Glomerular visceral epithelial cell (primary cell): ENCODE results near the gene ABCA4.
"Not testable (repeated sequence)": the region's sequence is repeated elsewhere in the genome, so short reads cannot be mapped to it uniquely, and the experiment has no call there.

Experiments
- DNase-seq: peaks from one replicate; pipeline ENCODE4 v3.0.0-alpha.2; 2016; ENCODE audit errors: extremely low spot score

The ABCA4 gene

GRCh38 chr1:94004924-94005323 lies 116.0 kb downstream of the ABCA4 start:
- no peak for DNase-seq

- no peak for DNase-seq
Measured at GRCh38 chr1:94002046-94002787, 118.7 kb downstream of the ABCA4 start.

- no peak for DNase-seq
Measured at GRCh38 chr1:94001397-94002045, 119.4 kb downstream of the ABCA4 start.

- no peak for DNase-seq
Measured at GRCh38 chr1:94000510-94001282, 120.3 kb downstream of the ABCA4 start.

- no peak for DNase-seq
Measured at GRCh38 chr1:93999840-94000415, 121.0 kb downstream of the ABCA4 start.

- not testable (repeated sequence) for DNase-seq
Measured at GRCh38 chr1:93998532-93998931, 122.4 kb downstream of the ABCA4 start.

- no peak for DNase-seq
Measured at GRCh38 chr1:93997756-93998155, 123.2 kb downstream of the ABCA4 start.

GRCh38 chr1:93995837-93996536 lies 125.0 kb downstream of the ABCA4 start:
- DNase-seq: peak; percentile 37

- DNase-seq: no peak
Measured at GRCh38 chr1:93993731-93994130, 127.2 kb downstream of the ABCA4 start.

GRCh38 chr1:93992954-93993353 lies 128.0 kb downstream of the ABCA4 start:
- no peak for DNase-seq

GRCh38 chr1:93992190-93992589 lies 128.8 kb downstream of the ABCA4 start:
- no peak for DNase-seq

- DNase-seq: no peak
Measured at GRCh38 chr1:93991271-93991670, 129.7 kb downstream of the ABCA4 start.

- DNase-seq: not testable (repeated sequence)
Measured at GRCh38 chr1:93990477-93990876, 130.5 kb downstream of the ABCA4 start.

GRCh38 chr1:93990010-93990409 lies 130.9 kb downstream of the ABCA4 start:
- no peak for DNase-seq

- DNase-seq: no peak
Measured at GRCh38 chr1:93989601-93990000, 131.3 kb downstream of the ABCA4 start.

- peak; percentile 46 for DNase-seq
Measured at GRCh38 chr1:93988634-93989350, 132.2 kb downstream of the ABCA4 start.

GRCh38 chr1:93981274-93981667 lies 139.7 kb downstream of the ABCA4 start:
- DNase-seq: no peak

GRCh38 chr1:93980320-93981273 lies 140.4 kb downstream of the ABCA4 start:
- DNase-seq: no peak

GRCh38 chr1:93979718-93980319 lies 141.1 kb downstream of the ABCA4 start:
- DNase-seq: peak; percentile 30
